ENCODE results near the gene COL5A1.

Gene COL5A1

GRCh38 chr9:134867917-134868750 is 226.5 kb downstream of the COL5A1 start:
- no peak overlapping the region for H3K4me3 ChIP-seq
- H3K27ac ChIP-seq = no peak overlapping the region

GRCh38 chr9:134868751-134869553 is 227.3 kb downstream of the COL5A1 start:
- Histone ChIP-seq H3K4me3 (no peak overlapping the region), H3K27ac (no peak overlapping the region)

GRCh38 chr9:134869554-134870300 is 228.1 kb downstream of the COL5A1 start:
- Histone ChIP-seq H3K4me3 (no peak overlapping the region), H3K27ac (no peak overlapping the region)

GRCh38 chr9:134870301-134870694 is 228.7 kb downstream of the COL5A1 start:
- no peak overlapping the region for H3K27ac ChIP-seq

GRCh38 chr9:134870746-134871662 is 229.4 kb downstream of the COL5A1 start:
- Histone ChIP-seq H3K27ac (no peak overlapping the region), H3K4me3 (no peak overlapping the region)

More at GRCh38 chr9:134870301-134870694, 228.7 kb downstream of the COL5A1 start:
- no peak overlapping the region for H3K4me3 ChIP-seq

- H3K4me3 ChIP-seq = no peak overlapping the region
- no peak overlapping the region for H3K27ac ChIP-seq
Measured at GRCh38 chr9:134871697-134872340, 230.2 kb downstream of the COL5A1 start.

GRCh38 chr9:134872482-134873231 is 231.1 kb downstream of the COL5A1 start:
- no peak overlapping the region for H3K27ac ChIP-seq
- no peak overlapping the region for H3K4me3 ChIP-seq

GRCh38 chr9:134875371-134875770 is 233.8 kb downstream of the COL5A1 start:
- Histone ChIP-seq H3K4me3 (no peak overlapping the region), H3K27ac (no peak overlapping the region)

- no peak overlapping the region for H3K4me3 ChIP-seq
- H3K27ac ChIP-seq = no peak overlapping the region
Measured at GRCh38 chr9:134877541-134877940, 235.9 kb downstream of the COL5A1 start.

GRCh38 chr9:134879664-134880483 is 238.3 kb downstream of the COL5A1 start:
- Histone ChIP-seq H3K4me3 (no peak overlapping the region), H3K27ac (no peak overlapping the region)

- no peak within 1 kb of the TSS for H3K27ac ChIP-seq
Measured at GRCh38 chr9:134880484-134881312, 239.1 kb downstream of the COL5A1 start, which contains the start of gene FCN2. Gene FCN2, plus strand, starts transcription at chr9:134880810. Its CDS starts 12 bp downstream, at chr9:134880822.

GRCh38 chr9:134881313-134881670 is 239.7 kb downstream of the COL5A1 start:
- Histone ChIP-seq H3K27ac (no peak overlapping the region), H3K4me3 (no peak overlapping the region)

More at GRCh38 chr9:134880484-134881312, 239.1 kb downstream of the COL5A1 start, which contains the start of gene FCN2:
- no peak within 1 kb of the TSS for H3K4me3 ChIP-seq

- Histone ChIP-seq H3K27ac (no peak overlapping the region), H3K4me3 (no peak overlapping the region)
Measured at GRCh38 chr9:134882204-134882785, 240.7 kb downstream of the COL5A1 start.

GRCh38 chr9:134883040-134883782 is 241.6 kb downstream of the COL5A1 start:
- Histone ChIP-seq H3K27ac (no peak overlapping the region), H3K4me3 (no peak overlapping the region)

GRCh38 chr9:134884492-134884891 is 242.9 kb downstream of the COL5A1 start:
- H3K4me3 ChIP-seq = no peak overlapping the region
- H3K27ac ChIP-seq = no peak overlapping the region
